HG02870 (cell line): Measurements from ENCODE around the gene HPS4.
"Not testable (repeated sequence)": the region's sequence is repeated elsewhere in the genome, so short reads cannot be mapped to it uniquely, and the experiment has no call there.

ENCODE experiments used
- ATAC-seq: cut with Tn5 transposase; IDR thresholded peaks from one replicate; pipeline ENCODE4 v1.9.1; 2021; ENCODE audit warnings: mild to moderate bottlenecking, moderate library complexity; ENCODE audit not compliant: unreplicated experiment

The HPS4 gene

GRCh38 chr22:26444777-26445176 lies 38.8 kb downstream of the HPS4 start:
- no peak for ATAC-seq

GRCh38 chr22:26443901-26444690 lies 39.5 kb downstream of the HPS4 start:
- no peak for ATAC-seq

- ATAC-seq = no peak
Measured at GRCh38 chr22:26442086-26442756, 41.4 kb downstream of the HPS4 start.

DNA sequence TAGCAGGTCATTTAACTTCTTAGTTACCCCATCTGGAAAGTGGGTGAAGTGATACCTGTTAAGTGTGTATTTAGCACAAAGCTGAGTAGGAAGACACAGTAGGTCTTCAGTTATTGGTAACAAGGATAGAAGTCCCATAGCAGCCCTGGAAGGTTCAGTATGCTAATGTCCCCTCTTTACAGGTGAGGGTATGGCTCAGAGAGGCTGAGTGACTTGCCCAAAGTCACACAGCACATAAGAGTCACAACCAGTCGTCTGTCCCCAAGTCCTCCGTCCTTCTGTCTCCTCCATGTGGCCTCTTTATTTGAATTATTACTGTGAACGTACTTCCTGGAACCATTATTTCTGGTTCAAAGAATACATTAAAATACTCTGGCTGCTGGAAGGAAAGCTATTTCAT lies 44.0 kb downstream of the HPS4 start:
- no peak for ATAC-seq

DNA sequence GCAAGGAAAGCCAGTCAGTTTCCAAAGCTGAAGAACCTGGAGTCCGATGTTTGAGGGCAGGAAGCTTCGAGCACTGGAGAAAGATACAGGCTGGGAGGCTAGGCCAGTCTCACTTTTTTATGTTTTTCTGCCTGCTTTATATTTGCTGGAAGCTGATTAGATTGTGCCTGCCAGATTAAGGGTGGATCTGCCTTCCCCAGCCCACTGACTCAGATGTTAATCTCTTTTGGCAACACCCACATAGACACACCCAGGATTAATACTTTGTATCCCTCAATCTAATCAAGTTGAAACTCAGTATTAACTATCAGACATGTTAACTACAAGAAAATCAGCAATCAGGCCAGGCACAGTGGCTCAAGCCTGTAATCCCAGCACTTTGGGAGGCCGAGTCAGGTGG lies 44.8 kb downstream of the HPS4 start:
- ATAC-seq = not testable (repeated sequence)

DNA sequence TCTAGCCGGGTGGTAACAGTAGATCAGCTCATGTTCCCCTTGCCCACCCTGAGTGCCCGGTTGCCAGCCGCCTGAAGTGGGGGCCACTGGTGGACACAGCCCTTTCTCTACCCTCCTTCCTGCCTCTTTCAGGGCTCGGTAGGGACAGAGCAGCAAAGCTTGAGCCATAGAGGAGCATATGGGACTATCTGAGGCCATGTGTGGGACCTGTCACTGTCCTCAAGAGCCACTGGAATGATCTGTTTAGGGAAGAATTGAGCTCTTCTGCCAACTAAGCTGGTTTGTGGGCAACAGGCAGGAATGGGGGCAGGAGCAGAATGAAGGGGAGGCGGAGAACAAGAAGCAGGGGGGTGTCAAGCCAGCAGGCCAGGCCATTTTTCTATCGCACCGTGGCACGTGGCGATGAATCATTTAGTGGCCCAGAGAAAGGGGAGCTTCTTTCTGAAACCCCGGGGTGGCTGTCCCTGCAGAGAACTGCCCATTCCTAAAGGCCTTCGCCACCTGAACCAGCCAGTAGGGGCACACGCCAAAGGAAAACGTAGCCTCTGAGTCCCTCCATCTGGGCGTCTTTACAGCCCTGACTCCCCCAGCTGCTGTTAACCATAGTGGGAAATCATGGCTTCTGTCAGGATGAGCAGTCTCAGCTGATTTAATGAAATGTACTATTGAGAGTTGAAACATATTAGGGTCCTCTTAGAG lies 45.7 kb downstream of the HPS4 start:
- ATAC-seq = no peak

DNA sequence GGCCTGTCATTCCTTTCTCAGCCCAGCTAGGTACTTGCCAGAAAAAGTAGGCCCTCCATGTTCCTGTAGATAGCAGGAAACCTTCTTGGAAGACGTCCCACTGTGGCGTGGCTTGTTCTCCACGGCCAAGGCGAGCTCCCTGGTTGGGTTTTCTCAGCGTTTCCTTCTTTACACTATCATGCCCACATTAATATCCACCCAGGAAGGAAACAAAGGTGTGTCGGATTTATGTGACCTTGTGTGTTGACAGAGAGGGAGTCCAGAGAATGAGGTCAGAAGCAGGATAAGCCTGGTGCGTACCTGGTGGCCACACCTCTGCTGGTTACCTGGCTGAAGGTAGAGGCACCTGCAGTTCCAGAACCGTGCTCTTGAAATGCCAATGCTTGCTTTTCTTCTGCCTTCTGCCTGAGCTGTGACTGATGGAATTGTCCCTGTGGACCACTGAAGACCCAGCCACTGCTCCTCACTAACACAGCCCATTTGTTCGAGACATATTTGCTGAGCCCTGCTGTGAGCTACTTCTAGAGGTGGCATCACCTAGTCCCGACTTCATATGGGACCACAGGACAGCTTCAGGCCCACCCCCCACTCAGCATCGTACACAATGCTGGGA lies 46.6 kb downstream of the HPS4 start:
- ATAC-seq = no peak

- ATAC-seq = no peak
Measured at GRCh38 chr22:26435327-26436093, 48.1 kb downstream of the HPS4 start.

- no peak for ATAC-seq
Measured at GRCh38 chr22:26433805-26434204, 49.8 kb downstream of the HPS4 start.

DNA sequence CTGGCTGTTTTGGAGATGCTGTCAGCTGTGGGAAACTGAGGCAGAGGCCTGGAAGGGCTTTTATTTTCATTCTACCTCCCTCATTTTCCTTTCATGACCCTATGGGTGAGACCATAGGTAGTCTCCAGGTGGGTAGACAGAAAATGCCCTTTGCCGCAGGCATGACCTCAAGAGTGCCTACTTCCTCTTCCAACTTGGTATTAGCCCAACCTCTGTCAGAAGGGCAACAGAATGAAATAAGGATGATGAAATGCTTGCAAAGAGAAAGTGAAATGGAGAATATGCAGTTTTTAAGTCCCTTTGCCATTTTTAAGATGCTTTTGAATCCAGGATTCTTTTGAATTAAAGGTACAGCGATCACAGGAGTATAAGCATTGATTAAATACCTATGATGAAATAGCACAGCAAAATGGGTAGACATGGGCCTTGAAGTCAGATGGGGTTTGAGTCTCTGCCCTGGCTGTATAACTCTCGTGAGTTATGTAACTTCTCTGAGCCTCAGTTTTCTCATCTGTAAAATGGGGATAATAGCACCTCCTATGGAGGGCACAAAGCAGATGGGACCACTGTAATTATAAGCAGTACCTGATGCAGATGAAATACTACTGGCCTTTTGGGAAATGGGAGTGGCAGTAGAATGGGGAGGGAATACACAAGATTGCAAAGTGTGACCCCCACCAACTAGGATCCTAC lies 50.8 kb downstream of the HPS4 start:
- ATAC-seq = no peak

DNA sequence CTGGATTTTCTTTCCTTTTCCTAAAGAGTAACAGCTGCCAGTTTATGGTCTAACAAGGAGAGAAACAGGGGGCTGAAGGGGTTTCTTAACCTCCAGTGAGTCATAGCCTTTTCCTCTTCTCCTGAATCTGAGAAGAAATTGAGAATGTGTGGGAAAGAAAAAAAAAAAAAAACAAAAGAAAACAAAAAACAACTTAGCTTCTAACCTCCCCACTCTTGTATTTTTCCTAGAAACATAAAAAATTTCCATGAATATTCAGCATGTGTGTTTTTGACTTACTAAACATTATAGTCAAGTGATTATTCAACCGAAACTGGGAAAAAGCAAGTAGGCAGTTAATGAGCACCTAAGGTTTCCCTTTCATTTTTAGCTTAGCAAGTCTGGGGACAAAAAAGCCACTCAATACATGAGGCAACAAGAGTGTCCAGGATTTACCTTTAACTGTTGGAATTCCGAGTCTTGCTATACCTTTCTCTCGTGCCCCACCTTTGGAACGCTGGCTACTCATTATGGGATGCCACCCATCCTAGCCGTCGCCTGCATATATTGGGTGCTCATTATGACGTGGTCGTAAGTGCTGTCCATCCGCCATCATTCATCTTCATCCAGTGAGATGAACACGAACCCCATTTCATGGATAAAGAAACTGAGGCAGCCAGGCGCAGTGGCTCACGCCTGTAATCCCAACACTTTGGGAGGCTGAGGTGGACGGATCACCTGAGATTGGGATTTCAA lies 52.2 kb downstream of the HPS4 start:
- no peak for ATAC-seq

DNA sequence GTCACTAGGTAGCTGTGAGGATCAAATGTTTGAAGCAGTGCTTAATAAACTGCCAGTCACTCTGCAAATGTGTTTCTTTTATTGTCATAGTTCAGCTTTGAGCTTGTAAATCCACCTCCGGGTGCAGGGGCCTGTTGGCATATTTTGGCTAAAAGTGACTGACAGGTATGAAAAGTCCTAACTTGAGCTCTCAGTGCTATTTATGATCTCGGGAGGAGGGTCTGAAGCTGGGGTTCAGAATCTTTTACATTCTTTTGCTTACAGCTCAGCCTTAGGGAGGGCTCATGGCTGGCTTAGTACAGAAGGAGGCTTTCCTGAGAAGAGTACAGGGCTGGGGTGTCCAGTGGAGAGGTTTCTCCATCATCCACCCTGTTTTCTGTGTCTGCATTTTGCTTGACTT lies 53.0 kb downstream of the HPS4 start:
- no peak for ATAC-seq

DNA sequence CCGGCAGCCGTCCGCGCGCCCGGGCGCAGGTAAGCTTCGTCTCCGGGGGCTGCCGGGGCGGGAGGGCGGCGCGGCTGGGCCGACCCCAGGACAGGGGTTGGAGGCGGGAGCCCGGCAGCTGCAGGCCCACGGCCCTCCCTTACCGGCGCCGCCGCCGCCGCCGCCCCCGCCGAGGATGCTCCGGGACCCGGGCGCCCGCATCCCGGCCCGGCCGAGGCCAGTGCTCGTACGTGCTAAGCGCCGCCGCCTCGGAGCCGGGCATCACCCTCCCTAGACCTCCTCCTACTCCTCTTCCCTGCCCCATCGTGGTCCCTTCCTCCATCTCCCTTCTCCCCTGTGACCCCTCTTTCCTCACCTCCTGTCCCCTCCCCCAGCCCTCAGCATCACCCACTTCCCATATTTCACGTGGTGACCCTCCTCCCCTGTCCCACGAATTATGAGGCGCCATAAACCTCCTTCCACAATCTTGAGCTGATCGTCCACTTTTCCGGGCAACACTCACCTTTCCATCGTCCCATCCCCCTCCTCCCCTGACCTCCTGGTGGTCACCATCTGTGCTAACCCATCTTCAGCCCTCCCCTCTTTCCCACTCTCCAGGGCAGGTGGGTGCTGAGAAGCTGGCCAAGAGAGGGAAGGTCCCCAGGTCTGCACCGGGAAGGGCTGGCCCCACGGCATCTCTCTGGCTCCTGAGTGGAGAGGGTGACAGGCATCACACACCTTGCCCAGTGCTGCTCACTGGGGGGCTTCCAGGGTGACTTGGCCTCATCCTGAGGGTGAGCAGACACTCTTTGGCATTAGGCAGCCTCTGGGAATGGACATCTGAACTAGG lies 53.9 kb downstream of the HPS4 start:
- ATAC-seq = no peak

GRCh38 chr22:26428515-26429457 lies 54.8 kb downstream of the HPS4 start, which contains the start of gene ASPHD2:
Gene ASPHD2 (plus strand): TSS chr22:26429260. CDS start chr22:26433616, 4,356 bp downstream.
- ATAC-seq = peak; percentile 70

DNA sequence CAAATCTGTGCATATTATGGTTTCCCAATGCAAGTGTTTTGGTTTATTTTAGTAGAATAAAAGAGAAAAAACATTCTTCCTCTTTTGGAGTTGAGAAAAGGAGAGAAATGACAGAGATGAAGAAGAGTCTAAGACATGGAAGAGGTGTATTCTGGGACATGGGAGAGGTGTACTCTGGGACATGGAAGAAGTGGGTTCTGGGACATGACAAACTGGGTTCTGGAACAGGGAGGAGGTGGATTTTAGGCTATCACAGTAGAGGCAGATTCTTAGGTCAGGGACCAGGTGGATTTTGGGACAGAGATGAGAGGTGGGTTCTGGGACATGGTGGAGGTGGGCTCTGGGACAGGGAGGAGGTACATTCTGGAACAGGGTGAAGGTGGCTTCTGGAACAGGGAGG lies 56.7 kb downstream of the HPS4 start:
- no peak for ATAC-seq

GRCh38 chr22:26418620-26419019 lies 65.0 kb downstream of the HPS4 start:
- ATAC-seq = no peak

GRCh38 chr22:26417406-26417805 lies 66.2 kb downstream of the HPS4 start:
- ATAC-seq = no peak
